ENCODE results near the gene ALDH1L1.

DNA sequence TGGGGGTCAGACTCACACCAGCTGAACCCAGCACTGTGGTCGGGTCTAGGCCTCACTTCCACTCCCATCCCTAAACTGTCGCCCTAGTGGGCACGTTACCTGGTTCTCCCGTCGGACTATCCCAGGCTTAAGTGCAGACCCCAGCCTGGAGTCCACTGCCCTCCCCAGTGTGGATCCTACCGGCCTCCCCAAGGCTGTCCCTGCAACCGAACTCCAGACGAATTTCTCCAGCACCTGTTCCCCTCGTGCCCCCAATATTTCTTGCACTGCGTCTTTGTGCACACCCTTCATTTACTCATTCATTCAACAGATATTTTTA is 122.9 kb downstream of the ALDH1L1 start:
- TF ChIP-seq CTCF (IDR thresholded peaks at IDR 0.05) (no peak), REST (IDR thresholded peaks at IDR 0.05; ENCODE audit: insufficient read depth in 1 of 2, low read depth in 2 of 2, low read length in 1 of 2) (no peak)
